ENCODE data around the gene CCDC83. TPM values are rescaled to one million over a fixed set of nuclear protein-coding genes. Genes with fewer than 3 reads are reported as not detected.

Gene CCDC83
- total and polyA plus RNA-seq, 9 of the 15 experiments (the other 6 are each of a cell fraction or from before 2014, with no cell fraction given) = not detected

DNA sequence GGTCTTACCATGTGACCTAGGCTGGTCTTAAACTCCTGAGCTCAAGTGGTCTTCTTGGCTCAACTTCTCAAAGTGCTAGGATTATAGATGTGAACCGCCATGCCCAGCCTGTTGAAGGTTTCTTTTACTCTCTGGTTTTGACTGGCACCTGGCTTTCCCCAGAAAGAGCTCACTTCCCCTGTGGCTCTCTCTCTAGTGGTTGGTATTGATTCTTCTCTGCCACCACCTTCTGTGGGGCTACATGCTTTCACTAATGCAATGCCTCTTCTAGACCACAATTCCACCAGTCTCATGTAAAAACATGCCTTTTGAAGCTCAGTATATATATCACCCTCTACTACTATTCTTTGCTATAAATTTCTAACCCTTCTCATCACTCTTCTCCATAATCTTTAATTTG, 67.2 kb downstream of the CCDC83 start:
- BruUV-seq (replicated peaks) = no TSS peak

More for the DNA sequence above, 67.2 kb downstream of the CCDC83 start:
- peaks cover 15 to 23% of the 10 kb centered on the region in 2 experiments; a peak in 4 of 5 replicates for H3K27me3 ChIP-seq (ENCODE audit: control insufficient read depth in 2 of 2, insufficient read depth in 2 of 2, low read length in 2 of 2)
- H3K36me3 ChIP-seq (ENCODE audit: control insufficient read depth, insufficient read depth, low read length) = no peaks in the 10 kb centered on the region
- in situ Hi-C loops (cut with MboI) (no loop called here), intact Hi-C loops (cut with micrococcal nuclease) (no loop called here)
- ATAC-seq (no peak), DNase-seq (ENCODE audit: extremely low read depth in 1 of 4, low spot score in 3 of 4) (no peak), FAIRE-seq (no peak)
- no peak for TF ChIP-seq MEF2A (IDR thresholded peaks at IDR 0.05; ENCODE audit: control insufficient read depth, low read depth, low read length)
- no peak for TF ChIP-seq SREBF2 (CRISPR knock-in tag; IDR thresholded peaks at IDR 0.05)
- no peak for TF ChIP-seq ZFX (CRISPR knock-in tag; IDR thresholded peaks at IDR 0.05)
- TF ChIP-seq ZFP36 (IDR thresholded peaks at IDR 0.05; ENCODE audit: low read depth, low read length, partially characterized antibody) = no peak
- TF ChIP-seq ASH1L (IDR thresholded peaks at IDR 0.05; ENCODE audit: borderline replicate concordance, low read depth, partially characterized antibody) = no peak
- no peak for TF ChIP-seq KLF1 (tag; IDR thresholded peaks at IDR 0.05)
- TF ChIP-seq TRIM24 (IDR thresholded peaks at IDR 0.05) = no peak
- TF ChIP-seq, protein P1, sequence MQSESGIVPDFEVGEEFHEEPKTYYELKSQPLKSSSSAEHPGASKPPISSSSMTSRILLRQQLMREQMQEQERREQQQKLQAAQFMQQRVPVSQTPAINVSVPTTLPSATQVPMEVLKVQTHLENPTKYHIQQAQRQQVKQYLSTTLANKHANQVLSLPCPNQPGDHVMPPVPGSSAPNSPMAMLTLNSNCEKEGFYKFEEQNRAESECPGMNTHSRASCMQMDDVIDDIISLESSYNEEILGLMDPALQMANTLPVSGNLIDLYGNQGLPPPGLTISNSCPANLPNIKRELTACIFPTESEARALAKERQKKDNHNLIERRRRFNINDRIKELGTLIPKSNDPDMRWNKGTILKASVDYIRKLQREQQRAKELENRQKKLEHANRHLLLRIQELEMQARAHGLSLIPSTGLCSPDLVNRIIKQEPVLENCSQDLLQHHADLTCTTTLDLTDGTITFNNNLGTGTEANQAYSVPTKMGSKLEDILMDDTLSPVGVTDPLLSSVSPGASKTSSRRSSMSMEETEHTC (IDR thresholded peaks at IDR 0.05) = no peak
- TF ChIP-seq KLF13 (tag; IDR thresholded peaks at IDR 0.05; ENCODE audit: borderline replicate concordance, low read depth) = no peak
- no peak for TF ChIP-seq BACH1 (tag; IDR thresholded peaks at IDR 0.05)
- no peaks in the 10 kb centered on the region for H4K20me1 ChIP-seq (replicated peaks; ENCODE audit: control insufficient read depth, insufficient read depth, low read length)
- H3K4me2 ChIP-seq (ENCODE audit: insufficient read depth, low read length) = no peak overlapping the region
- WGBS (ENCODE audit: insufficient coverage, low coverage, missing lambda C conversion rate) = no CpG with 5 or more reads among the region's 1 CpG
- H3K9ac ChIP-seq (ENCODE audit: insufficient read depth in 1 of 2, low read depth in 2 of 2, low read length in 2 of 2) = no peak overlapping the region
- H3K9me1 ChIP-seq (ENCODE audit: control insufficient read depth, insufficient read depth, low read length) = no peaks in the 10 kb centered on the region
- no peak overlapping the region for H2AFZ ChIP-seq (ENCODE audit: low read depth, low read length)
- H3K27ac ChIP-seq (ENCODE audit: extremely low read depth, low read depth, low read length) = no peak overlapping the region
- no peak overlapping the region for H3K4me3 ChIP-seq
- CTCF ChIA-PET (ENCODE audit: low intra/inter-chr PET ratio) = no interaction called here
- no peaks in the 10 kb centered on the region for H3K9me3 ChIP-seq (replicated peaks; ENCODE audit: control insufficient read depth, insufficient read depth, low read depth, low read length)
- no peaks in the 10 kb centered on the region for H3K4me1 ChIP-seq (replicated peaks in 1 of 2; ENCODE audit: control insufficient read depth in 2 of 2, insufficient read depth in 2 of 2, low read length in 2 of 2)
- POLR2A ChIA-PET = interaction anchor here (0.6 to 0.7 kb wide), 3 partner anchors 9 to 322 kb away, joined by 3 to 4 read pairs (median 3); no protein-coding TSS in a partner anchor
- H3K79me2 ChIP-seq (ENCODE audit: control insufficient read depth, insufficient read depth, low read length) = no peaks in the 10 kb centered on the region

Data from K562 (cell line).